Measurements from ENCODE around the gene RPS10. TPM values are rescaled to one million over a fixed set of nuclear protein-coding genes. Genes with fewer than 3 reads are reported as not detected.

RPS10 gene
- total and polyA plus RNA-seq, 2 donors (not counting 3 experiments of a cell fraction or from before 2014, with no cell fraction given): 1,416 to 5,496 TPM

DNA sequence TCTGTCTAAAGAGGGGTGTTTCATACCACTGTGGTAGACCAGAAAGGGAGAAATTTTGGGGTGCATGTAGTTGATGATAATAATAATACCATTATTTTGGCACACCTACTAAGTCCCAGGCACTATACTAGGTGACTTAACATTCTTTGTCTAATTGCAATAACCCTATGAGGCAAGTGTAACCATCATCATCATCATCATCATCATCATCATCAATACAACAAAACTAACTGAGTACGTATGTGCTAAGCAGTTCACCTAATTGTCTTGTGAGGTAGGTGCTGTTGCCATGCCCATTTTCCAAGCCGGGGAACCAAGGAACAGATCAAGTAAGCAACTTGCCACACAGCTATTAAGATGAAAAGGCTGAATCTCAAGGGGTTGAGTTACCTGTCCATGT, 37.4 kb upstream of the RPS10 start:
- FAIRE-seq: no peak
- dilution Hi-C loops (cut with MboI; ENCODE audit: extremely low pct_ligation_motif_present, low sequenced_read_pairs): no loop called here

More for the DNA sequence above, 37.4 kb upstream of the RPS10 start:
- no peaks in the 10 kb centered on the region for H3K9me3 ChIP-seq (replicated peaks; ENCODE audit: control insufficient read depth, insufficient read depth, low read length)
- POLR2A ChIA-PET: no interaction called here
- TF ChIP-seq MYC (IDR thresholded peaks at IDR 0.05; ENCODE audit: low read depth, low read length): no peak
- TF ChIP-seq, protein P1, sequence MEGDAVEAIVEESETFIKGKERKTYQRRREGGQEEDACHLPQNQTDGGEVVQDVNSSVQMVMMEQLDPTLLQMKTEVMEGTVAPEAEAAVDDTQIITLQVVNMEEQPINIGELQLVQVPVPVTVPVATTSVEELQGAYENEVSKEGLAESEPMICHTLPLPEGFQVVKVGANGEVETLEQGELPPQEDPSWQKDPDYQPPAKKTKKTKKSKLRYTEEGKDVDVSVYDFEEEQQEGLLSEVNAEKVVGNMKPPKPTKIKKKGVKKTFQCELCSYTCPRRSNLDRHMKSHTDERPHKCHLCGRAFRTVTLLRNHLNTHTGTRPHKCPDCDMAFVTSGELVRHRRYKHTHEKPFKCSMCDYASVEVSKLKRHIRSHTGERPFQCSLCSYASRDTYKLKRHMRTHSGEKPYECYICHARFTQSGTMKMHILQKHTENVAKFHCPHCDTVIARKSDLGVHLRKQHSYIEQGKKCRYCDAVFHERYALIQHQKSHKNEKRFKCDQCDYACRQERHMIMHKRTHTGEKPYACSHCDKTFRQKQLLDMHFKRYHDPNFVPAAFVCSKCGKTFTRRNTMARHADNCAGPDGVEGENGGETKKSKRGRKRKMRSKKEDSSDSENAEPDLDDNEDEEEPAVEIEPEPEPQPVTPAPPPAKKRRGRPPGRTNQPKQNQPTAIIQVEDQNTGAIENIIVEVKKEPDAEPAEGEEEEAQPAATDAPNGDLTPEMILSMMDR (IDR thresholded peaks at IDR 0.05; ENCODE audit: extremely low read depth in 1 of 2, insufficient read depth in 1 of 2, low read depth in 1 of 2, low read length in 2 of 2): no peak
- no peak for TF ChIP-seq JUN (IDR thresholded peaks at IDR 0.05; ENCODE audit: borderline replicate concordance, insufficient read depth, insufficient read length, low read depth)
- TF ChIP-seq POLR2AphosphoS5 (IDR thresholded peaks at IDR 0.05; ENCODE audit: insufficient read depth, low read depth, low read length): no peak
- no peak for TF ChIP-seq MAX (IDR thresholded peaks at IDR 0.05; ENCODE audit: insufficient read depth, insufficient read length)
- no peak for TF ChIP-seq EZH2 (IDR thresholded peaks at IDR 0.05; ENCODE audit: borderline replicate concordance, low read depth, low read length, severe bottlenecking)
- no peak for TF ChIP-seq GATA2 (IDR thresholded peaks at IDR 0.05; ENCODE audit: insufficient read depth, insufficient read length, low read depth, low read length)
- no peak for TF ChIP-seq FOS (IDR thresholded peaks at IDR 0.05; ENCODE audit: borderline replicate concordance, insufficient read depth, low read length)
- TF ChIP-seq POLR2A (IDR thresholded peaks at IDR 0.05; ENCODE audit: low read depth, low read length): no peak
- H3K36me3 ChIP-seq (ENCODE audit: control insufficient read depth in 2 of 2, extremely low read depth in 1 of 2, insufficient read depth in 2 of 2, low read length in 2 of 2): no peaks in the 10 kb centered on the region
- no TSS peak for BruUV-seq (replicated peaks)
- peaks cover 5 to 14% of the 10 kb centered on the region in 2 experiments for H3K27me3 ChIP-seq (ENCODE audit: control insufficient read depth in 2 of 2, insufficient read depth in 2 of 2, low read length in 2 of 2)
- no peak overlapping the region for H3K27ac ChIP-seq (ENCODE audit: insufficient read depth, low read depth, low read length)
- no peak overlapping the region for H3K9ac ChIP-seq (replicated peaks; ENCODE audit: extremely low read depth, insufficient read depth, low read length)
- no peaks in the 10 kb centered on the region for H3K79me2 ChIP-seq (ENCODE audit: control insufficient read depth, insufficient read depth, low read length)
- no peak for DNase-seq (ENCODE audit: low read depth, low spot score)
- intact Hi-C loops (cut with micrococcal nuclease): no loop called here
- no peak overlapping the region for H3K4me3 ChIP-seq (replicated peaks in 1 of 3; ENCODE audit: insufficient read depth in 1 of 3, low read depth in 1 of 3, low read length in 3 of 3)
- no peaks in the 10 kb centered on the region for H3K4me1 ChIP-seq (ENCODE audit: control insufficient read depth, extremely low read depth, insufficient read depth, low read length)
- no peaks in the 10 kb centered on the region for H4K20me1 ChIP-seq (replicated peaks; ENCODE audit: control insufficient read depth, extremely low read depth, insufficient read depth, low read length)
- no peaks in the 10 kb centered on the region for H3K9me1 ChIP-seq (replicated peaks; ENCODE audit: control insufficient read depth, extremely low read depth, insufficient read depth, low read length)
- CTCF ChIA-PET: interaction anchor here (1.2 to 5.8 kb wide), 2 partner anchors 9 to 145 kb away, joined by 4 to 114 read pairs; no protein-coding TSS in a partner anchor
- no peak overlapping the region for H3K4me2 ChIP-seq (ENCODE audit: insufficient read depth, low read length)
- H2AFZ ChIP-seq (ENCODE audit: low read depth, low read length): no peak overlapping the region

All from endothelial cell of umbilical vein (primary cell).